Adrenal gland (tissue), 5 donors: Measurements from ENCODE around the gene GPRIN1.

ENCODE experiments used
- CTCF ChIP-seq, 6 experiments: fragments of 450-650 bp in 4 of 6; fragments of 200-600 bp in 2 of 6; sonication (generic) in 1 of 6; IDR thresholded peaks; 1 replicate in 5 of 6; 2 replicates in 1 of 6; pipeline versions ENCODE4 v1.5.1 to v1.8.0; 2016 to 2021; ENCODE audit warnings: antibody characterized with exemption in 6 of 6, mild to moderate bottlenecking in 2 of 6, moderate library complexity in 1 of 6
- POLR2A ChIP-seq, 2 donors: fragments of 450-650 bp; IDR thresholded peaks; one replicate each; pipeline ENCODE4 v1.6.1; 2017; ENCODE audit warnings: antibody characterized with exemption in 2 of 2, mild to moderate bottlenecking in 2 of 2, moderate library complexity in 1 of 2
- donor health status: DM: no; HTN: no; CAD: no.

DNA sequence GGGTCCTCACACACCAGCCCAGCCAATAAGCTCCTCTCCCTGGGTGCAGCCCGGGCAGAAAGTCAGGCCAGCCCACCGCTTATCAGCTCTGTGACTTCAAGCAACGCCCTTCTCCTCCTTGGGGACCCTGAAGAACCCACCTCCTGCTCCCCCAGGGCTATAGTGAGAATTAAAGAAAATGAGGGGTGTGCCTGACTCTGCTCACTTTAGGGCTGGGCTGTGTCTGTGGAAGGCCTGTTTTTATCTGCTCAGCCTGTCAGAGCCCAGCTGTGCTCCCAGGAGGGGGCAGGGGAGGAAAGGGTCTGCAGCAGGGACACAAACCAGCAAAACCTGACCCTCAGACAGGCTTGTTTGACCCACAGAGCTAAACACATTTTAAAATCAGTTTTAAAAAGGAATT lies 3.9 kb downstream of the GPRIN1 start:
- no peak for TF ChIP-seq CTCF (IDR thresholded peaks at IDR 0.05)
- TF ChIP-seq POLR2A (IDR thresholded peaks at IDR 0.05) = no peak
